ENCODE results near the gene BMS1. TPM values are rescaled to one million over a fixed set of nuclear protein-coding genes. Genes with fewer than 3 reads are reported as not detected.
A peak's percentile ranks its signal among the peaks of the same experiment; 100 is the strongest.

Gene BMS1
- total and polyA plus RNA-seq, 2 of the 8 experiments (the other 6 are each of a cell fraction or from before 2014, with no cell fraction given), result 3.7 to 34.6 TPM

DNA sequence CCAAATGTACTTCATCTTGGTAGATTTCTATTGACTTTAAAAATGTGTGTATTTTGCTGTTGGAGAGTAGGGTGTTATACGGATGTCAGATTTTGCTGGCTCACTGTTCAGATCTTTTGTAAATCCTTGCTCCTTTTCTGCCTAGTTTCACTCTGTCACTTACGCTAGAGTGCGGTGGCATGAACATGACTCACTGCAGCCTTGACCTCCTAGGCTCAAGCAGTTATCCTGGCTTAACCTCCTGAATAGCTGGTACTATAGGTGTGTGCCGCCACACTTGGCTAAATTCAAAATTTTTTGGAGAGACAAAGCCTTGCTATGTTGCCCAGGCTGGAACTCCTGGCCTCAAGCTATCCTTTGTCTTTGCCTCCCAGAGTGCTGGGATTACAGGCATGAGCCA is 29.4 kb downstream of the BMS1 start:
- Histone ChIP-seq H3K9me3 (ENCODE audit: insufficient read depth in 2 of 2, low read depth in 1 of 2, low read length in 1 of 2) (no peaks in the 10 kb centered on the region), H3K23ac (ENCODE audit: insufficient read length) (no peak overlapping the region), H2BK20ac (ENCODE audit: low read length) (no peak overlapping the region), H3K14ac (ENCODE audit: insufficient read length) (no peak overlapping the region), H2BK120ac (replicated peaks; ENCODE audit: low read depth, low read length) (no peak overlapping the region), H3K4ac (replicated peaks; ENCODE audit: insufficient read length, low read depth, low read length) (no peak overlapping the region), H3K79me2 (ENCODE audit: control insufficient read depth in 1 of 2, insufficient read depth in 2 of 2, low read length in 2 of 2) (peaks cover 0 to 33% of the 10 kb centered on the region in 2 experiments; a peak in 2 of 4 replicates), H3K56ac (replicated peaks; ENCODE audit: insufficient read length, low read depth, low read length) (no peak overlapping the region), H3K23me2 (ENCODE audit: low read depth, low read length) (no peaks in the 10 kb centered on the region), H4K91ac (replicated peaks; ENCODE audit: insufficient read length, low read length) (no peak overlapping the region), H3K27ac (ENCODE audit: low read depth, low read length) (no peak overlapping the region), H3K9ac (replicated peaks in 1 of 4; ENCODE audit: extremely low read depth in 1 of 4, low read depth in 3 of 4, low read length in 3 of 4) (no peak overlapping the region), H2BK5ac (ENCODE audit: low read depth, low read length) (no peak overlapping the region), H2AFZ (ENCODE audit: low read length) (no peak overlapping the region), H4K20me1 (replicated peaks in 1 of 2; ENCODE audit: control insufficient read depth in 1 of 2, insufficient read depth in 2 of 2, low read length in 2 of 2) (no peaks in the 10 kb centered on the region), H2BK12ac (ENCODE audit: low read depth, low read length) (no peak overlapping the region), H3K4me3 (ENCODE audit: extremely low read depth in 1 of 4, insufficient read depth in 2 of 4, low read depth in 3 of 4, low read length in 4 of 4) (no peak overlapping the region), H3K4me1 (replicated peaks in 1 of 4; ENCODE audit: control insufficient read depth in 3 of 4, insufficient read depth in 4 of 4, low read length in 3 of 4) (peaks cover 4 to 10% (median 6%) of the 10 kb centered on the region in 4 experiments), H3K4me2 (ENCODE audit: insufficient read depth in 1 of 2, low read depth in 2 of 2, low read length in 2 of 2) (no peak overlapping the region), H4K5ac (ENCODE audit: insufficient read length, low read depth, low read length) (no peak overlapping the region), H3K79me1 (ENCODE audit: low read depth, low read length) (peaks cover 3% of the 10 kb centered on the region; the same call in 1 of the 2 replicates), H3K36me3 (ENCODE audit: control insufficient read depth in 2 of 4, insufficient read depth in 4 of 4, low read length in 3 of 4) (peaks cover 0 to 13% (median 4%) of the 10 kb centered on the region in 4 experiments; a peak in 5 of 8 replicates), H4K8ac (ENCODE audit: extremely low read depth, insufficient read depth, low read length) (no peak overlapping the region), H3K27me3 (replicated peaks in 1 of 4; ENCODE audit: control insufficient read depth in 3 of 4, extremely low read depth in 1 of 4, insufficient read depth in 3 of 4, low read length in 3 of 4) (no peaks in the 10 kb centered on the region), H2BK15ac (ENCODE audit: low read length) (no peak overlapping the region), H3K18ac (ENCODE audit: extremely low read depth, low read length) (peak overlapping the region; percentile 48; the same call in 1 of the 2 replicates), H2AK5ac (ENCODE audit: low read depth, low read length) (no peak overlapping the region)
- no peak for FAIRE-seq
- TF ChIP-seq EGR1 (IDR thresholded peaks at IDR 0.05; ENCODE audit: borderline replicate concordance, low read depth, low read length) (no peak), SAP30 (IDR thresholded peaks at IDR 0.05; ENCODE audit: insufficient read depth, insufficient replicate concordance, low read length) (no peak)
- ChIA-PET POLR2A (ENCODE audit: partially characterized antibody) (interaction anchor here (1.0 kb wide), 1 partner anchor 13 kb away, joined by 4 read pairs; no protein-coding TSS in a partner anchor), CTCF (ENCODE audit: partially characterized antibody) (interaction anchor here (0.6 kb wide), 1 partner anchor 33 kb away, joined by 3 read pairs; no protein-coding TSS in a partner anchor)
- WGBS, 2 experiments (ENCODE audit: extremely low coverage in 1 of 2, insufficient coverage in 1 of 2, insufficient read length in 1 of 2, insufficient replicate concordance in 2 of 2, low coverage in 1 of 2, low lambda C conversion rate in 2 of 2, missing lambda C conversion rate in 1 of 2), result 93% methylated on average over 4 of the region's 4 CpGs; no CpG with 5 or more reads in 1 of the 2 experiments
- DNase-seq (ENCODE audit: low read depth in 1 of 2, low spot score in 2 of 2), result no peak
